Karpas-422 (cell line): Measurements from ENCODE around the gene CFAP298. TPM values are rescaled to one million over a fixed set of nuclear protein-coding genes. Genes with fewer than 3 reads are reported as not detected.

ENCODE experiments used
- DNase-seq: peaks from one replicate; pipeline ENCODE4 v3.0.0-alpha.2; 2015
- H2AFZ ChIP-seq: fragments of 200-600 bp; sonication (generic); 2 replicates; pipeline ENCODE4 v1.6.1; 2014; ENCODE audit warnings: antibody characterized with exemption, low read length, mixed read lengths
- H3K27ac ChIP-seq: fragments of 200-600 bp; sonication (generic); 2 replicates; pipeline ENCODE4 v1.5.1; 2014; ENCODE audit warnings: mild to moderate bottlenecking, low read length, moderate library complexity
- H3K27me3 ChIP-seq: fragments of 200-600 bp; sonication (generic); 2 replicates; pipeline ENCODE4 v1.6.1; 2014; ENCODE audit warnings: low read length, mixed read lengths
- H3K36me3 ChIP-seq: fragments of 200-600 bp; sonication (generic); 2 replicates; pipeline ENCODE4 v1.6.1; 2014; ENCODE audit warnings: low read length, mixed read lengths; ENCODE audit not compliant: insufficient read depth
- H3K4me1 ChIP-seq: fragments of 200-600 bp; sonication (generic); 2 replicates; pipeline ENCODE4 v1.6.1; 2014; ENCODE audit warnings: mild to moderate bottlenecking, low read length, mixed read lengths
- H3K4me2 ChIP-seq: fragments of 200-600 bp; sonication (generic); 2 replicates; pipeline ENCODE4 v1.6.1; 2014; ENCODE audit warnings: low read length, low read depth, mild to moderate bottlenecking; ENCODE audit not compliant: poor library complexity, severe bottlenecking
- H3K4me3 ChIP-seq: fragments of 200-600 bp; sonication (generic); 2 replicates; pipeline ENCODE4 v1.5.1; 2014; ENCODE audit warnings: mild to moderate bottlenecking, antibody characterized with exemption, low read length, mixed read lengths
- H3K79me2 ChIP-seq: fragments of 200-600 bp; sonication (generic); 2 replicates; pipeline ENCODE4 v1.6.1; 2014; ENCODE audit warnings: mild to moderate bottlenecking, low read length, mixed read lengths
- H3K9ac ChIP-seq: fragments of 200-600 bp; sonication (generic); 2 replicates; pipeline ENCODE4 v1.6.0; 2014; ENCODE audit warnings: low read length
- H3K9me2 ChIP-seq: fragments of 200-600 bp; sonication (generic), shearing (Covaris generic); replicated peaks from 2 replicates; pipeline ENCODE4 v1.6.0; 2014; ENCODE audit warnings: mild to moderate bottlenecking, low read length, moderate library complexity; ENCODE audit not compliant: insufficient read depth
- H3K9me3 ChIP-seq: fragments of 300-700, 200-600 bp; sonication (generic); 2 replicates; pipeline ENCODE4 v1.6.1; 2014; ENCODE audit warnings: low read length, mixed read lengths
- H4K20me1 ChIP-seq: fragments of 200-600 bp; sonication (generic); 2 replicates; pipeline ENCODE4 v1.6.1; 2014; ENCODE audit warnings: mild to moderate bottlenecking, antibody characterized with exemption, low read length, low read depth; ENCODE audit not compliant: insufficient read depth
- total RNA-seq: library from RNA; depleted of rRNA; stranded (reverse); fragments of >200 nt; shearing (Covaris generic); gene quantifications from 2 replicates; pipeline ENCODE4 v1.2.3, GENCODE V29; 2014; ENCODE audit warnings: low replicate concordance

CFAP298 gene
- total RNA-seq, 1 experiment from 2014 or later, result 36.0 TPM

- Histone ChIP-seq H3K9me2 (no peaks in the 10 kb centered on the region), H3K27ac (no peak overlapping the region), H3K9me3 (no peaks in the 10 kb centered on the region), H4K20me1 (no peaks in the 10 kb centered on the region), H3K4me1 (peaks cover 5% of the 10 kb centered on the region; the same call in 1 of the 2 replicates), H3K27me3 (no peaks in the 10 kb centered on the region), H3K9ac (no peak overlapping the region), H2AFZ (no peak overlapping the region), H3K4me2 (no peak overlapping the region), H3K4me3 (no peak overlapping the region), H3K36me3 (no peaks in the 10 kb centered on the region), H3K79me2 (no peaks in the 10 kb centered on the region)
- DNase-seq, result no peak
These were observed 31.2 kb downstream of the CFAP298 start for GRCh38 chr21:32580949-32581348.

GRCh38 chr21:32578107-32578691, 34.0 kb downstream of the CFAP298 start:
- Histone ChIP-seq H3K27me3 (no peaks in the 10 kb centered on the region), H3K9me2 (no peaks in the 10 kb centered on the region), H3K9me3 (no peaks in the 10 kb centered on the region), H4K20me1 (no peaks in the 10 kb centered on the region), H3K4me1 (peaks cover 5% of the 10 kb centered on the region; the same call in 1 of the 2 replicates), H3K9ac (no peak overlapping the region), H2AFZ (no peak overlapping the region), H3K36me3 (no peaks in the 10 kb centered on the region), H3K27ac (no peak overlapping the region), H3K79me2 (no peaks in the 10 kb centered on the region), H3K4me3 (no peak overlapping the region), H3K4me2 (no peak overlapping the region)
- peak; percentile 70 for DNase-seq

- H3K9me3 ChIP-seq, result no peaks in the 10 kb centered on the region
- no peak for DNase-seq
- no peaks in the 10 kb centered on the region for H4K20me1 ChIP-seq
- H3K4me2 ChIP-seq, result no peak overlapping the region
- peaks cover 5% of the 10 kb centered on the region; the same call in 1 of the 2 replicates for H3K4me1 ChIP-seq
- no peak overlapping the region for H3K9ac ChIP-seq
- H3K36me3 ChIP-seq, result no peaks in the 10 kb centered on the region
- H3K4me3 ChIP-seq, result no peak overlapping the region
- H3K27ac ChIP-seq, result no peak overlapping the region
- H3K79me2 ChIP-seq, result no peaks in the 10 kb centered on the region
- no peaks in the 10 kb centered on the region for H3K27me3 ChIP-seq
- no peaks in the 10 kb centered on the region for H3K9me2 ChIP-seq
- no peak overlapping the region for H2AFZ ChIP-seq
These were observed 36.2 kb downstream of the CFAP298 start for GRCh38 chr21:32576011-32576410.

- H3K4me3 ChIP-seq, result no peak overlapping the region
- DNase-seq, result no peak
- H3K4me1 ChIP-seq, result peaks cover 5% of the 10 kb centered on the region; the same call in 1 of the 2 replicates
- H3K4me2 ChIP-seq, result no peak overlapping the region
- H3K9me2 ChIP-seq, result no peaks in the 10 kb centered on the region
- H3K27ac ChIP-seq, result no peak overlapping the region
- no peaks in the 10 kb centered on the region for H3K9me3 ChIP-seq
- no peak overlapping the region for H2AFZ ChIP-seq
- H4K20me1 ChIP-seq, result no peaks in the 10 kb centered on the region
- H3K27me3 ChIP-seq, result no peaks in the 10 kb centered on the region
- no peaks in the 10 kb centered on the region for H3K36me3 ChIP-seq
- H3K79me2 ChIP-seq, result no peaks in the 10 kb centered on the region
- H3K9ac ChIP-seq, result no peak overlapping the region
These were observed 36.9 kb downstream of the CFAP298 start for GRCh38 chr21:32574946-32575925.

GRCh38 chr21:32572574-32573420, 39.4 kb downstream of the CFAP298 start:
- no peaks in the 10 kb centered on the region for H4K20me1 ChIP-seq
- no peaks in the 10 kb centered on the region for H3K36me3 ChIP-seq
- peaks cover 13% of the 10 kb centered on the region for H3K4me1 ChIP-seq
- no peaks in the 10 kb centered on the region for H3K79me2 ChIP-seq
- no peak overlapping the region for H3K4me3 ChIP-seq
- no peaks in the 10 kb centered on the region for H3K27me3 ChIP-seq
- no peaks in the 10 kb centered on the region for H3K9me2 ChIP-seq
- no peak overlapping the region for H2AFZ ChIP-seq
- DNase-seq, result no peak
- no peak overlapping the region for H3K27ac ChIP-seq
- no peak overlapping the region for H3K9ac ChIP-seq
- H3K4me2 ChIP-seq, result no peak overlapping the region
- no peaks in the 10 kb centered on the region for H3K9me3 ChIP-seq

- DNase-seq, result no peak
- Histone ChIP-seq H3K4me2 (no peak overlapping the region), H3K9me2 (no peaks in the 10 kb centered on the region), H3K9ac (no peak overlapping the region), H4K20me1 (no peaks in the 10 kb centered on the region), H3K36me3 (no peaks in the 10 kb centered on the region), H3K9me3 (no peaks in the 10 kb centered on the region), H3K27ac (no peak overlapping the region), H3K4me3 (no peak overlapping the region), H2AFZ (no peak overlapping the region), H3K27me3 (no peaks in the 10 kb centered on the region), H3K4me1 (peaks cover 8% of the 10 kb centered on the region), H3K79me2 (no peaks in the 10 kb centered on the region)
These were observed 41.7 kb downstream of the CFAP298 start for GRCh38 chr21:32570456-32570855.

- Histone ChIP-seq H3K9ac (peak overlapping the region; percentile 60), H4K20me1 (no peaks in the 10 kb centered on the region), H3K27me3 (no peaks in the 10 kb centered on the region), H3K27ac (no peak overlapping the region), H3K9me2 (no peaks in the 10 kb centered on the region), H3K9me3 (no peaks in the 10 kb centered on the region), H3K4me3 (peak overlapping the region; percentile 64), H3K4me2 (peak overlapping the region; percentile 76), H3K36me3 (no peaks in the 10 kb centered on the region), H3K79me2 (no peaks in the 10 kb centered on the region), H2AFZ (peak overlapping the region; percentile 96), H3K4me1 (peaks cover 8% of the 10 kb centered on the region)
- peak; percentile 89 for DNase-seq
These were observed 42.6 kb downstream of the CFAP298 start for GRCh38 chr21:32569261-32570230.
